AG09319 (cell line): ENCODE results near the gene MMRN2.
A peak's percentile ranks its signal among the peaks of the same experiment; 100 is the strongest.

ENCODE experiments used
- DNase-seq: peaks from one replicate; pipeline ENCODE4 v3.0.0-alpha.2; 2010; ENCODE audit warnings: low read depth; ENCODE audit errors: extremely low read depth
- TF ChIP-seq, protein P1 (sequence below): IDR thresholded peaks from 2 replicates; pipeline ENCODE4 v1.5.1; 2011; ENCODE audit warnings: low read depth, mild to moderate bottlenecking, inconsistent platforms, low read length, moderate library complexity

Gene MMRN2

DNA sequence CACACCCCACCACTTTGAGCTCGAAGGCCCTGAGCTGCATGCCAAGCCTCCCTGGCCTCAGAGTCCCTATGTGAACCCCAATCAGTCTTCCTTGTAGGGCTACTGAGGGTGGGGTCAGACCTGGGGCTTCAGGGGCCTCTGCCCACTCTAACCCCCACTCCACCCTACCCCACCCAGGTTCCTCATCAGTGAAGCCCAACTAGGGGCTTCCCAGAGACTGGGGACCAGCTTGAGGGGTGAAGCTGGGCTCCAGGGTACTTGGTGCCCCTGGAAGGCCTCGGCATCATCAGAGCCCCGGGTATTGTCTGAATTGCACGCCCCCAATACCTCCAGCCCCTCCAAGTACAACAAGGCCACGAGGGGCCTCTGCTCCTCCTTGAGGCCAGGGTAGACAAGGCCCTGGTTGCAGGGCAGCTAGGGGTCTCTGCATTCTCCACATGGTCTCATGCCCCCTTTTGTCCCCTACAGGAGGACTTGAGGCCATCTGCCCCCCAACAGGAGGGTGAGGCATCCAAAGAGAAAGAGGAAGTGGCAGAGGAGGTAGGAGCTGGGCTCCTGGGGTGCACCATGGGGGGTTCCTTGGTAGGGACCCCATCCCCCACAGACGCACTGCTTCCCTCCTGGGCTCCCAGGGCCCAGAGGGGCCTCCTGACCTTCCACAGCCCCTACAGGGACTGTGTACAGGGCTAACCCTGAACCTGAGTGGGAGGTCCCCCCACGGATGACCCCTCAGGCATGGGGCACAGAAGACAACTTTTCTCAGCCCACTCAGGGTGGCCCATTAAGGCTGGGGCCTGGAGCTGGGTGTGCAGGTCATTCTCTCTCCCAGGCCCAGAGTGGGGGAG is 4.9 kb upstream of the MMRN2 start:
- DNase-seq = no peak
- TF ChIP-seq, protein P1, sequence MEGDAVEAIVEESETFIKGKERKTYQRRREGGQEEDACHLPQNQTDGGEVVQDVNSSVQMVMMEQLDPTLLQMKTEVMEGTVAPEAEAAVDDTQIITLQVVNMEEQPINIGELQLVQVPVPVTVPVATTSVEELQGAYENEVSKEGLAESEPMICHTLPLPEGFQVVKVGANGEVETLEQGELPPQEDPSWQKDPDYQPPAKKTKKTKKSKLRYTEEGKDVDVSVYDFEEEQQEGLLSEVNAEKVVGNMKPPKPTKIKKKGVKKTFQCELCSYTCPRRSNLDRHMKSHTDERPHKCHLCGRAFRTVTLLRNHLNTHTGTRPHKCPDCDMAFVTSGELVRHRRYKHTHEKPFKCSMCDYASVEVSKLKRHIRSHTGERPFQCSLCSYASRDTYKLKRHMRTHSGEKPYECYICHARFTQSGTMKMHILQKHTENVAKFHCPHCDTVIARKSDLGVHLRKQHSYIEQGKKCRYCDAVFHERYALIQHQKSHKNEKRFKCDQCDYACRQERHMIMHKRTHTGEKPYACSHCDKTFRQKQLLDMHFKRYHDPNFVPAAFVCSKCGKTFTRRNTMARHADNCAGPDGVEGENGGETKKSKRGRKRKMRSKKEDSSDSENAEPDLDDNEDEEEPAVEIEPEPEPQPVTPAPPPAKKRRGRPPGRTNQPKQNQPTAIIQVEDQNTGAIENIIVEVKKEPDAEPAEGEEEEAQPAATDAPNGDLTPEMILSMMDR = no peak

DNA sequence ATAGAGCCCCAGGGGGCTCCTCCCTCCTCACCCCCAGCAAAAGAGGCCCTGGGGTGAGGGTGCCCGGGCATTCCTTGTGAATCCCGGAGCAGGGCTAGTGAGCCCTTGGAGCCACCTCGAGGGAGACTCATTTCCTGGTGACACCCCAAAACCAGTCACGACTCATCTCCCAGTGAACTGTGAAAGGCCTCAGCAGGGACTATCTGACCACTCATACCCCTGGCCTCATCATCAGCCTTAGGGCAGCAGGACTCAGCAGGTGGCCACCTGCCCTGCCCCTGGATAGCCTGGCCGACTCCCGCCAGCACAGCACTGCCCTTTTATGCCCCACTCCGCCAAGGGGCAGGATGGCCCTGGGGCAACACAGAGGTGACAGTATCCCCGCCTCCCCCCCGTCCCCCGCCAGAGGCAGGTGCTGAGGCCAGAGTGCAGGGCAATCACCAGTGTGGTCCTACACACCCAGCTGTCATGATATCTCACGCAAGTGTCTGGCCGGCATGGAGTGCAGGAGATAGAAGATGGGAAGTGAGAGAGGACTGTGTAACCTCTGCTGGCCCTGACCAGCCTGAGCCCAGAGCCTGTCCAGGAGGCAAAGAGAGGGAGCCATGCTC is 4.2 kb upstream of the MMRN2 start:
- DNase-seq = no peak
- TF ChIP-seq, protein P1 = no peak

DNA sequence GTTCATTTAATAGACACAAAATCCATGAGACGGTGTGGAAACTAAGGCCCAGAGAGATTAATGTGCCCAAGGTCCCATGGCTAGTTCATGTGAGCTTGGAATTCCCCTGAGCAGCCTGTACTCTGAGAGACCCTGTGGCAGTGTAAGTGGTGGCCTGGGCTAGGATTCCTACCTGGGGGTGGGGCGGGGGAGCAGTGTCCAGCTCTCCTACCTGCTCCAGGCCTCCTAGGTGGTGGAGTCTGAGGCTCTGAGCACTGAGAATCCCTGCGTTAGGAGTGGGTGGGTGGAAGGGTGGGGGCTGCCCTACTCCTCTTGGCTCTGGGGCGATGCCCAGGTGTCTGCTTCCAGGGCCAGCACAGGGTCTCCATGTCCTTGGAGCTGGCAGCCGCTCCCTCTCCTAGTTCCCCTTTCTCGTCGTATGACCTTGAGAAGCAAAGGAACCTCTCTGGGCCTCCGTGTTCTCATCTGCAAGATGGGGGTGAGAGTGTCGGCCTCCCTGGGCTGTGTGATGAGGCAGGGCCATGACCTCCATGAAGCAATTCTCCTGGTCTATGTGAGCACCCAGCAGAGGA is 3.5 kb upstream of the MMRN2 start:
- DNase-seq = no peak
- TF ChIP-seq, protein P1 = no peak

GRCh38 chr10:86960003-86960862 is 2.8 kb upstream of the MMRN2 start:
- TF ChIP-seq, protein P1 = peak; percentile 98
- no peak for DNase-seq

- TF ChIP-seq, protein P1 = no peak
- no peak for DNase-seq
Observed at GRCh38 chr10:86959737-86960002, 2.3 kb upstream of the MMRN2 start.

GRCh38 chr10:86958901-86959736 is 1.7 kb upstream of the MMRN2 start:
- TF ChIP-seq, protein P1 = no peak
- DNase-seq = no peak
